ENCODE data around the gene BRICD5.

DNA sequence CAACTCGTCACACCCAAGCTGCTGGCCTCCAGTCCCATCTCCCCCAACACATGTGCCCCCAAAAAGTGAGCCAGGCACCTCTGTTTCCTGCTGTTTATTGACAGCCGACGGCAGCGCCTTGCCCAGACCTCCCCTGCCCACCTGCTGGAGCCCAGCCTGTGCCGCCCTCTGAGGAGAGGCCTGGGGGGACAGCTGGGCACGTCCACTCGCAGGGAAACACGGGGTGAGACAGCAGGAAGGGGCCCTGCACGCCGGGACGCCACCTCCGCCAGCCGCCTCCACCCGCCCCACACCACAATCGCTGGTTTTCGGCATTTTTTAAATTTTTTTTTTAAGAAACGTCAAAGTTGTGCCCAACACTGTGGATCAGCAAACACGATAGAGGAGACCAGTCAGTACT is 33.6 kb downstream of the BRICD5 start:
- TF ChIP-seq, protein P1, sequence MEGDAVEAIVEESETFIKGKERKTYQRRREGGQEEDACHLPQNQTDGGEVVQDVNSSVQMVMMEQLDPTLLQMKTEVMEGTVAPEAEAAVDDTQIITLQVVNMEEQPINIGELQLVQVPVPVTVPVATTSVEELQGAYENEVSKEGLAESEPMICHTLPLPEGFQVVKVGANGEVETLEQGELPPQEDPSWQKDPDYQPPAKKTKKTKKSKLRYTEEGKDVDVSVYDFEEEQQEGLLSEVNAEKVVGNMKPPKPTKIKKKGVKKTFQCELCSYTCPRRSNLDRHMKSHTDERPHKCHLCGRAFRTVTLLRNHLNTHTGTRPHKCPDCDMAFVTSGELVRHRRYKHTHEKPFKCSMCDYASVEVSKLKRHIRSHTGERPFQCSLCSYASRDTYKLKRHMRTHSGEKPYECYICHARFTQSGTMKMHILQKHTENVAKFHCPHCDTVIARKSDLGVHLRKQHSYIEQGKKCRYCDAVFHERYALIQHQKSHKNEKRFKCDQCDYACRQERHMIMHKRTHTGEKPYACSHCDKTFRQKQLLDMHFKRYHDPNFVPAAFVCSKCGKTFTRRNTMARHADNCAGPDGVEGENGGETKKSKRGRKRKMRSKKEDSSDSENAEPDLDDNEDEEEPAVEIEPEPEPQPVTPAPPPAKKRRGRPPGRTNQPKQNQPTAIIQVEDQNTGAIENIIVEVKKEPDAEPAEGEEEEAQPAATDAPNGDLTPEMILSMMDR (IDR thresholded peaks at IDR 0.05), result no peak
- no peak for TF ChIP-seq POLR2A (IDR thresholded peaks at IDR 0.05)

Measured in thyroid gland (tissue), 4 donors.